ENCODE measurements around the gene TRIM24.

Gene TRIM24

GRCh38 chr7:138630059-138630610, 170.1 kb downstream of the TRIM24 start:
- DNase-seq: no peak

- DNase-seq: no peak
Measured at GRCh38 chr7:138632384-138632783, 172.3 kb downstream of the TRIM24 start.

DNA sequence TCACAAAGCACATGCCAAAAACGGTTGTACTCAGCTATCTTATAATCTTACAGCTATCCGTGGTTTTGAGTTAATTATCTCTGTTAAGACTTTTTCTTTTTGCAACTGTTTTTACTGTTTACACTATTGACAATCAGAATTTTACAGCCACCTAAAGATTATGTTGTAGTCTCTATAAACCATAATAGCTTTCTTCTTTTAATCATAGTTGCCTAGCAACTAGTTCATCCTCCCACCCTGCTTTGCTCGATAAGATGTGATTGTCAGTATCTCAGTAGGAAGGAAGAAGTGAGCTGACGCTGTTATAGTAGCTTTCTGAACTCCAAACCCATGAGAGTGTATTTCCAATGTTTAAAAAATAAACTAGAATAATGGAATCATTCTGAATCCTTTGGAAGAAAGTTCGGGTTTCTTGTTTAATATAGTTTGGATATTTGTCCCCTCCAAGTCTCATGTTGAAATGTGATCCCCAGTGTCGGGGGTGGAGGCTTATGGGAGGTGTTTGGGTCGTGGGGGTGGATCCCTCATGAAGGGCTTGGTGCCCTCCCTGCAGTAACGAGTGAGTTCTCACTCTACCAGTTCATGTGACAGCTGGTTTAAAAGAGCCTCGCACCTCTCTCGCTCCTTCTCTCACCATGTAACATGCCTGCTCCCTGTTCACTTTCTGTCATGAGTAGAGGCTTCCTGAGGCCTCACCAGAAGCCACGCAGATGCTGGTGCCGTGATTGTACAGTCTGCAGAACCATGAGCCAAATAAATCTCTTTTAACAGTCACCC, 173.0 kb downstream of the TRIM24 start:
- no peak for DNase-seq
